ES-I3 (cell line): ENCODE data around the gene STK4.

Experiments used
- H3K36me3 ChIP-seq: 2 replicates; pipeline ENCODE4 v1.6.1; 2013; ENCODE audit warnings: mild to moderate bottlenecking, low read length, control low read depth, moderate library complexity; ENCODE audit not compliant: insufficient read depth
- H3K4me1 ChIP-seq: 2 replicates; pipeline ENCODE4 v1.6.1; 2013; ENCODE audit warnings: mild to moderate bottlenecking, control low read depth, low read length; ENCODE audit not compliant: insufficient read depth
- H3K9ac ChIP-seq: 2 replicates; pipeline ENCODE4 v1.6.1; 2013; ENCODE audit warnings: low read depth, mild to moderate bottlenecking, low read length, moderate library complexity
- H3K9me3 ChIP-seq: 2 replicates; pipeline ENCODE4 v1.6.1; 2013; ENCODE audit warnings: mild to moderate bottlenecking, low read length, moderate library complexity; ENCODE audit not compliant: control insufficient read depth, insufficient read depth

Gene STK4

GRCh38 chr20:45070932-45071632 is 104.8 kb downstream of the STK4 start:
- H3K9ac ChIP-seq = no peak overlapping the region
- H3K4me1 ChIP-seq = 0 out of 2 replicates have a peak, but pooled peaks cover under 1% of the 10 kb centered on the region
- H3K9me3 ChIP-seq = no peaks in the 10 kb centered on the region
- no peaks in the 10 kb centered on the region; the same call in 1 of the 2 replicates for H3K36me3 ChIP-seq

GRCh38 chr20:45072066-45072465 is 105.8 kb downstream of the STK4 start:
- no peaks in the 10 kb centered on the region for H3K9me3 ChIP-seq
- H3K36me3 ChIP-seq = no peaks in the 10 kb centered on the region; the same call in 1 of the 2 replicates
- peaks cover 8% of the 10 kb centered on the region for H3K4me1 ChIP-seq
- no peak overlapping the region for H3K9ac ChIP-seq

- no peaks in the 10 kb centered on the region; the same call in 1 of the 2 replicates for H3K36me3 ChIP-seq
- H3K4me1 ChIP-seq = peaks cover 8% of the 10 kb centered on the region
- no peak overlapping the region for H3K9ac ChIP-seq
- no peaks in the 10 kb centered on the region for H3K9me3 ChIP-seq
These were observed 106.9 kb downstream of the STK4 start for GRCh38 chr20:45073221-45073620.

- Histone ChIP-seq H3K9ac (no peak overlapping the region), H3K4me1 (peaks cover 8% of the 10 kb centered on the region), H3K9me3 (peaks cover 3% of the 10 kb centered on the region; the same call in 1 of the 2 replicates), H3K36me3 (peaks cover 8% of the 10 kb centered on the region)
These were observed 111.2 kb downstream of the STK4 start for GRCh38 chr20:45077559-45077958.

- H3K9me3 ChIP-seq = peaks cover 3% of the 10 kb centered on the region; the same call in 1 of the 2 replicates
- peaks cover 9% of the 10 kb centered on the region for H3K36me3 ChIP-seq
- H3K9ac ChIP-seq = no peak overlapping the region
- peaks cover 8% of the 10 kb centered on the region for H3K4me1 ChIP-seq
These were observed 114.7 kb downstream of the STK4 start for GRCh38 chr20:45080867-45081624.

- no peaks in the 10 kb centered on the region for H3K4me1 ChIP-seq
- H3K9ac ChIP-seq = no peak overlapping the region
- H3K36me3 ChIP-seq = peaks cover 9% of the 10 kb centered on the region
- peaks cover 3% of the 10 kb centered on the region; the same call in 1 of the 2 replicates for H3K9me3 ChIP-seq
These were observed 116.2 kb downstream of the STK4 start for GRCh38 chr20:45082468-45082867.

GRCh38 chr20:45083127-45083526 is 116.8 kb downstream of the STK4 start:
- Histone ChIP-seq H3K36me3 (peaks cover 9% of the 10 kb centered on the region), H3K4me1 (no peaks in the 10 kb centered on the region), H3K9me3 (peaks cover 3% of the 10 kb centered on the region; the same call in 1 of the 2 replicates), H3K9ac (no peak overlapping the region)

- Histone ChIP-seq H3K36me3 (peaks cover 9% of the 10 kb centered on the region), H3K4me1 (no peaks in the 10 kb centered on the region)
These were observed 119.0 kb downstream of the STK4 start for GRCh38 chr20:45085289-45085688.

GRCh38 chr20:45085867-45086266 is 119.6 kb downstream of the STK4 start:
- Histone ChIP-seq H3K9ac (no peak overlapping the region), H3K4me1 (no peaks in the 10 kb centered on the region), H3K9me3 (peaks cover 3% of the 10 kb centered on the region; the same call in 1 of the 2 replicates), H3K36me3 (peaks cover 9% of the 10 kb centered on the region)

More at GRCh38 chr20:45085289-45085688, 119.0 kb downstream of the STK4 start:
- H3K9ac ChIP-seq = no peak overlapping the region
- H3K9me3 ChIP-seq = peaks cover 3% of the 10 kb centered on the region; the same call in 1 of the 2 replicates

GRCh38 chr20:45087097-45087790 is 120.9 kb downstream of the STK4 start:
- Histone ChIP-seq H3K9me3 (no peaks in the 10 kb centered on the region; the same call in 1 of the 2 replicates), H3K36me3 (peaks cover 6% of the 10 kb centered on the region; the same call in 1 of the 2 replicates), H3K9ac (no peak overlapping the region), H3K4me1 (no peaks in the 10 kb centered on the region)

GRCh38 chr20:45087814-45088213 is 121.5 kb downstream of the STK4 start:
- Histone ChIP-seq H3K9me3 (no peaks in the 10 kb centered on the region), H3K4me1 (no peaks in the 10 kb centered on the region), H3K36me3 (peaks cover 3% of the 10 kb centered on the region; the same call in 1 of the 2 replicates), H3K9ac (no peak overlapping the region)

- Histone ChIP-seq H3K36me3 (peaks cover 3% of the 10 kb centered on the region; the same call in 1 of the 2 replicates), H3K9me3 (no peaks in the 10 kb centered on the region), H3K4me1 (no peaks in the 10 kb centered on the region), H3K9ac (no peak overlapping the region)
These were observed 121.9 kb downstream of the STK4 start for GRCh38 chr20:45088247-45088646.

GRCh38 chr20:45090481-45090880 is 124.2 kb downstream of the STK4 start:
- peaks cover 1% of the 10 kb centered on the region for H3K4me1 ChIP-seq
- H3K9ac ChIP-seq = no peak overlapping the region
- H3K9me3 ChIP-seq = no peaks in the 10 kb centered on the region
- peaks cover 3% of the 10 kb centered on the region; the same call in 1 of the 2 replicates for H3K36me3 ChIP-seq

- H3K4me1 ChIP-seq = peaks cover 3% of the 10 kb centered on the region
- H3K9me3 ChIP-seq = no peaks in the 10 kb centered on the region
- H3K36me3 ChIP-seq = peaks cover 3% of the 10 kb centered on the region; the same call in 1 of the 2 replicates
- H3K9ac ChIP-seq = no peak overlapping the region
These were observed 125.1 kb downstream of the STK4 start for GRCh38 chr20:45091366-45091765.
